CD14-positive monocyte (primary cell): ENCODE measurements around the gene SPI1. TPM values are rescaled to one million over a fixed set of nuclear protein-coding genes. Genes with fewer than 3 reads are reported as not detected.

Experiments
- DNase-seq, 3 donors: peaks; one replicate each; pipeline ENCODE4 v3.0.0-alpha.2; 2011 to 2022
- H2AFZ ChIP-seq: 2 replicates; pipeline ENCODE4 v1.6.0; 2012; ENCODE audit warnings: mild to moderate bottlenecking, low read depth, low read length, inconsistent platforms; ENCODE audit not compliant: insufficient read depth, poor library complexity, severe bottlenecking
- H3K27ac ChIP-seq, 2 donors: 1 replicate in 1 of 2; 2 replicates in 1 of 2; pipeline ENCODE4 v1.5.1; 2012 to 2013; ENCODE audit warnings: low read length in 2 of 2, control low read depth in 1 of 2, inconsistent platforms in 1 of 2, low read depth in 1 of 2, mild to moderate bottlenecking in 1 of 2
- H3K27me3 ChIP-seq, 2 donors: one replicate each; pipeline versions ENCODE4 v1.6.0 to v1.6.1; 2011 to 2013; ENCODE audit warnings: low read length in 2 of 2; ENCODE audit not compliant: control insufficient read depth in 2 of 2, insufficient read depth in 2 of 2
- H3K36me3 ChIP-seq, 2 donors: replicated peaks in 1 of 2; 1 replicate in 1 of 2; 2 replicates in 1 of 2; pipeline versions ENCODE4 v1.5.1 to v1.6.1; 2012 to 2013; ENCODE audit warnings: low read length in 2 of 2, control low read depth in 1 of 2, inconsistent platforms in 1 of 2, mild to moderate bottlenecking in 1 of 2; ENCODE audit not compliant: insufficient read depth in 2 of 2, control insufficient read depth in 1 of 2
- H3K4me1 ChIP-seq, 2 donors: 1 replicate in 1 of 2; 2 replicates in 1 of 2; pipeline versions ENCODE4 v1.5.1 to v1.6.1; 2012 to 2013; ENCODE audit warnings: low read length in 2 of 2, control low read depth in 1 of 2, inconsistent platforms in 1 of 2, mild to moderate bottlenecking in 1 of 2, moderate library complexity in 1 of 2; ENCODE audit not compliant: insufficient read depth in 2 of 2, control insufficient read depth in 1 of 2
- H3K4me2 ChIP-seq: replicated peaks from 2 replicates; pipeline ENCODE3; 2012; ENCODE audit warnings: low read length, moderate library complexity, mild to moderate bottlenecking; ENCODE audit not compliant: poor library complexity, severe bottlenecking; ENCODE audit errors: extremely low read depth
- H3K4me3 ChIP-seq, 3 experiments: fragments of 200-600 bp in 1 of 3; sonication (generic) in 1 of 3; replicated peaks in 1 of 3; 1 replicate in 2 of 3; 2 replicates in 1 of 3; pipeline ENCODE4 v1.5.1; 2011 to 2013; ENCODE audit warnings: low read length in 3 of 3, mild to moderate bottlenecking in 3 of 3, control low read depth in 2 of 3, low read depth in 2 of 3, inconsistent platforms in 1 of 3, moderate library complexity in 1 of 3
- H3K79me2 ChIP-seq: 2 replicates; pipeline ENCODE4 v1.6.0; 2012; ENCODE audit warnings: mild to moderate bottlenecking, control low read depth, inconsistent platforms, low read length, moderate library complexity; ENCODE audit not compliant: insufficient read depth
- H3K9ac ChIP-seq: 2 replicates; pipeline ENCODE4 v1.6.0; 2017; ENCODE audit warnings: low read length, mild to moderate bottlenecking; ENCODE audit not compliant: insufficient read depth, poor library complexity, severe bottlenecking
- H3K9me3 ChIP-seq, 2 donors: replicated peaks in 1 of 2; 1 replicate in 1 of 2; 2 replicates in 1 of 2; pipeline versions ENCODE4 v1.5.1 to v1.6.1; 2012 to 2013; ENCODE audit warnings: low read length in 2 of 2, control low read depth in 1 of 2; ENCODE audit not compliant: control insufficient read depth in 1 of 2, insufficient read depth in 1 of 2
- H4K20me1 ChIP-seq: 2 replicates; pipeline ENCODE4 v1.6.0; 2012; ENCODE audit warnings: mild to moderate bottlenecking, low read length, control low read depth, moderate library complexity; ENCODE audit not compliant: insufficient read depth
- H3K27ac Mint-ChIP-seq, 7 donors: one replicate each; pipeline ENCODE4 v1.8.0; 2020; ENCODE audit warnings: mild to moderate bottlenecking in 7 of 7, mixed read lengths in 7 of 7, moderate library complexity in 6 of 7, inconsistent platforms in 2 of 7
- H3K27me3 Mint-ChIP-seq, 3 donors: one replicate each; pipeline ENCODE4 v1.8.0; 2021 to 2022; ENCODE audit warnings: low read depth in 3 of 3, mild to moderate bottlenecking in 3 of 3, mixed read lengths in 3 of 3, moderate library complexity in 3 of 3, inconsistent platforms in 1 of 3
- H3K36me3 Mint-ChIP-seq, 2 donors: one replicate each; pipeline ENCODE4 v1.8.0; 2020; ENCODE audit warnings: mixed read lengths in 2 of 2, inconsistent platforms in 1 of 2, mild to moderate bottlenecking in 1 of 2
- H3K4me1 Mint-ChIP-seq: one replicate; pipeline ENCODE4 v1.8.0; 2020; ENCODE audit warnings: mild to moderate bottlenecking, mixed read lengths
- H3K4me3 Mint-ChIP-seq, 2 donors: one replicate each; pipeline ENCODE4 v1.8.0; 2020; ENCODE audit warnings: mild to moderate bottlenecking in 2 of 2, mixed read lengths in 2 of 2, moderate library complexity in 1 of 2
- H3K9me3 Mint-ChIP-seq, 7 donors: one replicate each; pipeline ENCODE4 v1.8.0; 2020 to 2022; ENCODE audit warnings: mixed read lengths in 7 of 7, mild to moderate bottlenecking in 6 of 7, moderate library complexity in 6 of 7, inconsistent platforms in 2 of 7
- WGBS: methylation state at CpG from one replicate; pipeline ENCODE4 v1.1.5; 2013; ENCODE audit warnings: missing lambda C conversion rate; ENCODE audit not compliant: insufficient coverage; 5-methylcytosine and 5-hydroxymethylcytosine counted together
- intact Hi-C, 2 donors: fragments of 100-400 bp; cut with micrococcal nuclease; formaldehyde crosslinking; loops; one replicate each; pipeline versions ENCODE4 v1.15.0 to v1.15.1; 2023
- polyA plus RNA-seq, 3 donors: library from polyadenylated mRNA; depleted of rRNA in 1 of 3; unstranded in 2 of 3; stranded (reverse) in 1 of 3; fragments of 300-500 nt in 2 of 3; fragments of >200 nt in 1 of 3; fragmentation: Illumina TruSeq in 2 of 3; gene quantifications; 1 replicate in 2 of 3; 2 replicates in 1 of 3; pipeline ENCODE4 v1.2.3, GENCODE V29; 2012 to 2021
- TF ChIP-seq, protein P1 (sequence below): fragments of 200-600 bp; IDR thresholded peaks from one replicate; pipeline ENCODE4 v1.8.0; 2022; ENCODE audit warnings: antibody characterized with exemption, mild to moderate bottlenecking

The SPI1 gene
- polyA plus RNA-seq, 3 donors: 156 to 914 (median 223) TPM

DNA sequence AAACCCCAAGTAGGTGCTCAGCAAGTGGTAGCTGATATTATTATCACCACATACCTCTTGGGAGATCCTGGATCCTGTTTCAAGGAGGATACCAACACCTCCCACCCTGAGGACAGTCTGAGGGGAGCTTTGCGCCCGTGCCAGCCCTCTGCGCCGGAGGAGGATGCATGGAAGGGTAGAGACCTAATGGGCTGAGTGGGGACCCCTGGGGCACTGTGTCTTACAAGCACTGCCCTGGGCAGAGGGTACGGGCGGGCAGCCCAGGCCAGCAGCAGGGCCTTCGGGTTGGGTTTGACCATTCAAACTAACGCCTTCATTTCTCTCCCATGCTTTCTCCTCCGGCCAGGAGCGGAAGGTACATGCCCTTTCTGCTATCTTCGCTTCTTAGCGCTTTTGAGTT, 52.1 kb downstream of the SPI1 start:
- no peak overlapping the region for H3K4me2 ChIP-seq
- peak overlapping the region in 2 of 7 donors; percentile 14 to 21 for H3K27ac Mint-ChIP-seq
- TF ChIP-seq, protein P1, sequence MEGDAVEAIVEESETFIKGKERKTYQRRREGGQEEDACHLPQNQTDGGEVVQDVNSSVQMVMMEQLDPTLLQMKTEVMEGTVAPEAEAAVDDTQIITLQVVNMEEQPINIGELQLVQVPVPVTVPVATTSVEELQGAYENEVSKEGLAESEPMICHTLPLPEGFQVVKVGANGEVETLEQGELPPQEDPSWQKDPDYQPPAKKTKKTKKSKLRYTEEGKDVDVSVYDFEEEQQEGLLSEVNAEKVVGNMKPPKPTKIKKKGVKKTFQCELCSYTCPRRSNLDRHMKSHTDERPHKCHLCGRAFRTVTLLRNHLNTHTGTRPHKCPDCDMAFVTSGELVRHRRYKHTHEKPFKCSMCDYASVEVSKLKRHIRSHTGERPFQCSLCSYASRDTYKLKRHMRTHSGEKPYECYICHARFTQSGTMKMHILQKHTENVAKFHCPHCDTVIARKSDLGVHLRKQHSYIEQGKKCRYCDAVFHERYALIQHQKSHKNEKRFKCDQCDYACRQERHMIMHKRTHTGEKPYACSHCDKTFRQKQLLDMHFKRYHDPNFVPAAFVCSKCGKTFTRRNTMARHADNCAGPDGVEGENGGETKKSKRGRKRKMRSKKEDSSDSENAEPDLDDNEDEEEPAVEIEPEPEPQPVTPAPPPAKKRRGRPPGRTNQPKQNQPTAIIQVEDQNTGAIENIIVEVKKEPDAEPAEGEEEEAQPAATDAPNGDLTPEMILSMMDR: no peak
- no peaks in the 10 kb centered on the region for H3K9me3 Mint-ChIP-seq
- H2AFZ ChIP-seq: no peak overlapping the region
- H3K4me1 ChIP-seq: peaks cover 0 to 6% of the 10 kb centered on the region in 2 donors
- DNase-seq: no peak
- no peak overlapping the region for H3K9ac ChIP-seq
- no peak overlapping the region for H3K27ac ChIP-seq
- peaks cover 68 to 70% of the 10 kb centered on the region in 2 donors for H3K36me3 Mint-ChIP-seq
- no peaks in the 10 kb centered on the region for H3K27me3 ChIP-seq
- WGBS: 100% methylated on average over 7 of the region's 12 CpGs
- intact Hi-C loops: no loop called here
- no peaks in the 10 kb centered on the region for H3K79me2 ChIP-seq
- no peaks in the 10 kb centered on the region for H3K27me3 Mint-ChIP-seq
- peaks cover 8% of the 10 kb centered on the region for H3K4me1 Mint-ChIP-seq
- H3K4me3 Mint-ChIP-seq: no peak overlapping the region
- H4K20me1 ChIP-seq: peaks cover 40% of the 10 kb centered on the region
- peaks cover 0 to 15% of the 10 kb centered on the region in 2 donors for H3K36me3 ChIP-seq
- H3K9me3 ChIP-seq: no peaks in the 10 kb centered on the region
- H3K4me3 ChIP-seq: no peak overlapping the region

- Histone ChIP-seq H3K9me3 (no peaks in the 10 kb centered on the region), H4K20me1 (peaks cover 41% of the 10 kb centered on the region), H3K36me3 (peaks cover 0 to 21% of the 10 kb centered on the region in 2 donors), H3K4me2 (no peak overlapping the region), H3K79me2 (no peaks in the 10 kb centered on the region), H3K4me3 (no peak overlapping the region), H3K9ac (no peak overlapping the region), H3K27me3 (no peaks in the 10 kb centered on the region), H2AFZ (no peak overlapping the region), H3K27ac (no peak overlapping the region), H3K4me1 (peaks cover 0 to 6% of the 10 kb centered on the region in 2 donors)
- WGBS: 40% methylated on average over 9 of the region's 15 CpGs
- intact Hi-C loops: no loop called here
- Mint-ChIP-seq H3K4me1 (peaks cover 8% of the 10 kb centered on the region), H3K4me3 (no peak overlapping the region), H3K27me3 (no peaks in the 10 kb centered on the region), H3K9me3 (no peaks in the 10 kb centered on the region), H3K36me3 (peaks cover 68 to 69% of the 10 kb centered on the region in 2 donors), H3K27ac (peak overlapping the region in 2 of 7 donors; percentile 26 to 32)
- DNase-seq: no peak
- TF ChIP-seq, protein P1: no peak
Observed at GRCh38 chr11:47325271-47326041, 52.9 kb downstream of the SPI1 start.
